Chondrocyte (in vitro differentiated cells): ENCODE measurements around the gene CCT3. TPM values are rescaled to one million over a fixed set of nuclear protein-coding genes. Genes with fewer than 3 reads are reported as not detected.
"Not testable (repeated sequence)": the region's sequence is repeated elsewhere in the genome, so short reads cannot be mapped to it uniquely, and the experiment has no call there.

Experiments used
- DNase-seq: peaks from one replicate; pipeline ENCODE4 v3.0.0; 2021; ENCODE audit warnings: mixed read lengths, low spot score
- H3K27ac Mint-ChIP-seq: one replicate; pipeline ENCODE4 v1.8.0; 2021; ENCODE audit warnings: mild to moderate bottlenecking, moderate library complexity, mixed read lengths; ENCODE audit not compliant: unreplicated experiment
- H3K27me3 Mint-ChIP-seq: 2 replicates; pipeline ENCODE4 v1.8.0; 2021; ENCODE audit warnings: low read depth, mixed read lengths
- H3K36me3 Mint-ChIP-seq: 2 replicates; pipeline ENCODE4 v1.8.0; 2021; ENCODE audit warnings: low read depth, mixed read lengths
- H3K4me1 Mint-ChIP-seq: 2 replicates; pipeline ENCODE4 v1.8.0; 2021; ENCODE audit warnings: low read depth, mild to moderate bottlenecking, mixed read lengths
- H3K4me3 Mint-ChIP-seq: one replicate; pipeline ENCODE4 v1.8.0; 2021; ENCODE audit warnings: mild to moderate bottlenecking, moderate library complexity, mixed read lengths; ENCODE audit not compliant: unreplicated experiment
- H3K9me3 Mint-ChIP-seq: 2 replicates; pipeline ENCODE4 v1.8.0; 2021; ENCODE audit warnings: low read depth, mixed read lengths
- total RNA-seq: library from RNA; stranded (reverse); gene quantifications from 3 replicates; pipeline ENCODE4 v1.2.1, GENCODE V29; 2021
- TF ChIP-seq, protein P1 (sequence below): fragments of 200-600 bp; sonication (generic); IDR thresholded peaks from 2 replicates; pipeline ENCODE4 v1.5.0; 2021; ENCODE audit warnings: antibody characterized with exemption, mild to moderate bottlenecking, moderate library complexity

Gene CCT3
- total RNA-seq, 1 donor from 2014 or later = 161 TPM

DNA sequence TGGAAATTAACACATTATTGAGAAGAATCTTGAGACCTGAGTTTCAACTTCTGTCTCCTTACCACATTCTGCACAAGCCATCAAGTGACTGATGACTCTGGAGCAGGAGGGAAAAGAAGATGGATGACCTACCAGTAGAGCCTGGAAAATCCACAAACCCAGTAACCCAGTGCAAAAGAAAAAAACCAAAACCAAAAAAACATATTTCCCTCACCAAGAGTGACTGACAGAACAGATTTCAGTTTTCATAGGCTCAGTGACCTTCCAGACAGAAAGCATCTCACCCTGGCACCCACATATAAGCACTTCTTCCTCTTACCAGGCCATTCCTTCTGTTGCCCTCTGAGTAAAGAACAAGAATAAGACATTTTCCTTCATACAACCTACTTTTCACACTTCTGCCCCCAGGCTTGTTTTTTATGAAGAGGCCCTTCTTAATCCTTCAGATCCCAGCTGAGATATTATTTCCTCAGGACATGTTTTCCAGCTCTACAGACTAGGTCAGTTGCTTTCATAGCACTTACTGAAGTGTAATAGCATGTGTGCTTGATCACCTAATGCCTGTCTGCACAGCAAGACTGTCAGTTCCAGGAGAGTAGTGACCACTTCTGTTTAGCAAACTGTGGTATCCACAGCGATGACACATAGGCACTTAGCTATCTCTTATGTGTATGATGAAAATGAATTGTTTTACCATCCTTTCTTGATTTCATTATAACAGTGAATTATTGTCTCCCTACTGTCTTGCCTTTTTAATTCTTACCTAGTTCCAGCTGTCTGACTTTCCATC is 4.3 kb upstream of the CCT3 start:
- Mint-ChIP-seq H3K27me3 (peaks cover 10% of the 10 kb centered on the region), H3K36me3 (no peaks in the 10 kb centered on the region), H3K4me3 (no peak overlapping the region), H3K9me3 (no peaks in the 10 kb centered on the region), H3K27ac (no peak overlapping the region), H3K4me1 (peaks cover 8% of the 10 kb centered on the region)
- TF ChIP-seq, protein P1, sequence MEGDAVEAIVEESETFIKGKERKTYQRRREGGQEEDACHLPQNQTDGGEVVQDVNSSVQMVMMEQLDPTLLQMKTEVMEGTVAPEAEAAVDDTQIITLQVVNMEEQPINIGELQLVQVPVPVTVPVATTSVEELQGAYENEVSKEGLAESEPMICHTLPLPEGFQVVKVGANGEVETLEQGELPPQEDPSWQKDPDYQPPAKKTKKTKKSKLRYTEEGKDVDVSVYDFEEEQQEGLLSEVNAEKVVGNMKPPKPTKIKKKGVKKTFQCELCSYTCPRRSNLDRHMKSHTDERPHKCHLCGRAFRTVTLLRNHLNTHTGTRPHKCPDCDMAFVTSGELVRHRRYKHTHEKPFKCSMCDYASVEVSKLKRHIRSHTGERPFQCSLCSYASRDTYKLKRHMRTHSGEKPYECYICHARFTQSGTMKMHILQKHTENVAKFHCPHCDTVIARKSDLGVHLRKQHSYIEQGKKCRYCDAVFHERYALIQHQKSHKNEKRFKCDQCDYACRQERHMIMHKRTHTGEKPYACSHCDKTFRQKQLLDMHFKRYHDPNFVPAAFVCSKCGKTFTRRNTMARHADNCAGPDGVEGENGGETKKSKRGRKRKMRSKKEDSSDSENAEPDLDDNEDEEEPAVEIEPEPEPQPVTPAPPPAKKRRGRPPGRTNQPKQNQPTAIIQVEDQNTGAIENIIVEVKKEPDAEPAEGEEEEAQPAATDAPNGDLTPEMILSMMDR = no peak
- DNase-seq = no peak

DNA sequence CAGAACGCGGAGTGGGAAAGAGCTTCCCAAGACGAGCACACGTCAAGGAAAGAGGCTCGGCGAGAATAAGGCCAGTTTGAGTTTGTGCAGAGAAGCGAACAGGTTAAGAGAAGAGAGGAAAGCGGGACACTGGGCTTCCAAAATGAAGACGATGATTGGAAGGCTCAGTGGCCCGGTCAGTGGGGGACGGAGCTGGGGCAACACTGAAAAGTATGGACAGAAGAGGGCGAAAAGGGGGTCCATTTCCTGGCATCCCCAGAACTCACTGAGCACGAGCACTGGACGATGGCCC is 258 bp downstream of the CCT3 start:
- DNase-seq = no peak
- Mint-ChIP-seq H3K27ac (peak overlapping the region; percentile 94), H3K4me3 (peak overlapping the region; percentile 99), H3K4me1 (peaks cover 27% of the 10 kb centered on the region), H3K9me3 (no peaks in the 10 kb centered on the region), H3K27me3 (no peaks in the 10 kb centered on the region), H3K36me3 (peaks cover 7% of the 10 kb centered on the region)
- TF ChIP-seq, protein P1 = peak; percentile 48

DNA sequence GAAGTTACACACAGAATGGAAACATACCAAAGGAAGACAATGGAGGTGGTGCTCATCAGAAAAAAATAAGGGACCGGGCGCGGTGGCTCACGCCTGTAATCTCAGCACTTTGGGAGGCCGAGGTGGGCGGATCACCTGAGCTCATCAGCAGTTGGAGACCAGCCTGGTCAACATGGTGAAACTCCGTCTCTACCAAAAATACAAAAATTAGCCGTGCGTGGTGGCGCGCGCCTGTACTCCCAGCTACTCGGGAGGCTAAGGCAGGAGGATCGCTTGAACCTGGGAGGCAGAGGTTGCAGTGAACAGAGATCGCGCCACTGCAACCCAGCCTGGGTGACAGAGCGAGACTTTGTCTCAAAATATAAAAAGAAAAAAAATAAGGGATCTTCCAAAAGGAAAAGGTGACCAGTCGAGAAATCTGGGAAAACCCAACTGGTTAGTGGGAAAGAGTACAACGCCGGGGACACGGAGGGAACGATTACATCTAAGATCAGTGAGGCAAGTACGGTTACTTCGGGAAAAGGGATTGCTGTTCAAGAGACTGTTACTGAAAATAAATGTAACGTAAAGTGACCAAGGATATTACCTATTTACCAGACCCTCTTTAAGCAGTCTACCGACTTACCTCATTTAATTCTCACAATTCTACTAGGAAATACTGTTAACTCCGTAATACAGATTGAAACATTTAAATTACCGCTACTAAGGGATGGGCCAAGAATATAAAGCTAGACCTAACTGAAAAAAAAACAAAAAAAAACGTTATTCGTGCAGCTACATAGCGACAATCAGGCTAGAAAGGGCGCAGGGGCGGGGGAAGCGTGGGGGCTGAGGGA is 822 bp downstream of the CCT3 start:
- no peaks in the 10 kb centered on the region for H3K9me3 Mint-ChIP-seq
- DNase-seq = no peak
- TF ChIP-seq, protein P1 = no peak
- peaks cover 7% of the 10 kb centered on the region for H3K36me3 Mint-ChIP-seq
- peaks cover 27% of the 10 kb centered on the region for H3K4me1 Mint-ChIP-seq
- H3K27ac Mint-ChIP-seq = peak overlapping the region; percentile 94
- peak overlapping the region; percentile 99 for H3K4me3 Mint-ChIP-seq
- no peaks in the 10 kb centered on the region for H3K27me3 Mint-ChIP-seq

DNA sequence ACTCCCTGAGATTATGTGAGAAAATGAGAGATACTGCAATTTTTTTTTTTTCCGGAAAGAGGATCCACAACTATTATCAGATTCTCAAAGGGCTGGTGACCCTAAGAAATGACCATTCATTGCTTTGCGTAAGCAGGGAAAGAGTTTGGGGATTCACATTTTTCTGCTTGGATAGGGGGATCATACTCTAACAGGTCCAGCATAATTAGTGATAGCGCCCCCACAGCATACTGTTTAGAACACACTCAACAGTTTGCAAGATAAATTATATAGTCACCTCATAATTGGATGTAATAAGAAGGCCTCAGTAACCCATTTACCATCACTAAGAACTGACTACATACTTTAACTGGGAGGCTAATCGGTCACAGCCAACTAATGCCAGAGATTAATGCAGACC is 1.9 kb downstream of the CCT3 start:
- Mint-ChIP-seq H3K36me3 (peaks cover 9% of the 10 kb centered on the region), H3K27ac (no peak overlapping the region), H3K4me1 (peaks cover 27% of the 10 kb centered on the region), H3K9me3 (no peaks in the 10 kb centered on the region), H3K4me3 (peak overlapping the region; percentile 99), H3K27me3 (no peaks in the 10 kb centered on the region)
- TF ChIP-seq, protein P1 = peak; percentile 44
- no peak for DNase-seq

DNA sequence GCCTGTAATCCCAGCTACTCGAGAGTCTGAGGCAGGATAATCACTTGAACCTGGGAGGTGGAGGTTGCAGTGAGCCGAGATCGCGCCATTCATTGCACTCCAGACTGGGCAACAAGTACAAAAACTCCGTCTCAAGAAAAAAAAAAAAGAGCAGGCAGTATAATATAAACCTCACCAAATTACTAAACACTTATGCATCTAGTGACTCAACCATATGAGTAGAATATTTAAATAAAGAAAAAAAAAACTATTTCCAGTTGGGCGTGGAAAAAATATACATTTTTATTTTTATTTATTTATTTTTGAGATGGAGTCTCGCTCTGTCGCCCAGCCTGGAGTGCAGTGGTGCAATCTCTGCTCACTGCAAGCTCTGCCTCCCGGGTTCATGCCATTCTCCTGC is 14.9 kb downstream of the CCT3 start:
- peaks cover 22% of the 10 kb centered on the region for H3K36me3 Mint-ChIP-seq
- H3K4me1 Mint-ChIP-seq, DNase-seq, H3K9me3 Mint-ChIP-seq, H3K27ac Mint-ChIP-seq, H3K27me3 Mint-ChIP-seq, H3K4me3 Mint-ChIP-seq: not testable (repeated sequence)
